CD4-positive, alpha-beta T cell treated with Interleukin-21 for 1 hour (primary cell): Measurements from ENCODE around the gene GRIN3B.

ENCODE experiments used
- DNase-seq: peaks from one replicate; pipeline ENCODE4 v3.0.0-alpha.2; 2020

The GRIN3B gene

DNA sequence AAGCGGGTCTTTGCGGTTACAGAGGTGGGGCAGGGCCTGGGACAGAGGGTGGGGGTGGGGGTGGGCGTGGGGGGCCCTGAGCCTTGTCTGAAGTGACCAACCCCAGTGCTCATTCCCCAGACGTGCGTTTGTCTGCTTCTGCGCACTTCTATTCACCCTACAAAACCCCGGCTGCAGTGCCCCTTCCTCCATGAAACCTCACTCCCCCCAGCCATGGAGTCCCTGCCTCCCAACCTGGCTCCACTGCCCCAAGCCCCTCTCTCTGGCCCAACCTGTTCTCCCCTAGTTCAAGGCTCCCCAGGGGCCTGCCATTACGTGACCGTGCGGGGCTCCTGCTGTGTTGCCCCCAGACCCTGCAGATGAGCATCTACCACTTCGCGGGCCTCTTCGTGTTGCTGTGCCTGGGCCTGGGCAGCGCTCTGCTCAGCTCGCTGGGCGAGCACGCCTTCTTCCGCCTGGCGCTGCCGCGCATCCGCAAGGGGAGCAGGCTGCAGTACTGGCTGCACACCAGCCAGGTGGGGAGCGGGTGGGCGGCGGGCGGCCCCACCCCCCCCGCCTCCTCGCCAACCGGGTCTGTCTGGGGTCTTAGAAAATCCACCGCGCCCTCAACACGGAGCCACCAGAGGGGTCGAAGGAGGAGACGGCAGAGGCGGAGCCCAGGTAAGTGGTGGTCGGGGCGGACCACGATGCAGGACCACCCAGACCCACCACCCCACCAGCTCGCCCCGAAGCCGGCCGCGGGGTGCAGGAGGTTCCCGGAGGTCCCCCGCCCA is 8.2 kb downstream of the GRIN3B start:
- no peak for DNase-seq

DNA sequence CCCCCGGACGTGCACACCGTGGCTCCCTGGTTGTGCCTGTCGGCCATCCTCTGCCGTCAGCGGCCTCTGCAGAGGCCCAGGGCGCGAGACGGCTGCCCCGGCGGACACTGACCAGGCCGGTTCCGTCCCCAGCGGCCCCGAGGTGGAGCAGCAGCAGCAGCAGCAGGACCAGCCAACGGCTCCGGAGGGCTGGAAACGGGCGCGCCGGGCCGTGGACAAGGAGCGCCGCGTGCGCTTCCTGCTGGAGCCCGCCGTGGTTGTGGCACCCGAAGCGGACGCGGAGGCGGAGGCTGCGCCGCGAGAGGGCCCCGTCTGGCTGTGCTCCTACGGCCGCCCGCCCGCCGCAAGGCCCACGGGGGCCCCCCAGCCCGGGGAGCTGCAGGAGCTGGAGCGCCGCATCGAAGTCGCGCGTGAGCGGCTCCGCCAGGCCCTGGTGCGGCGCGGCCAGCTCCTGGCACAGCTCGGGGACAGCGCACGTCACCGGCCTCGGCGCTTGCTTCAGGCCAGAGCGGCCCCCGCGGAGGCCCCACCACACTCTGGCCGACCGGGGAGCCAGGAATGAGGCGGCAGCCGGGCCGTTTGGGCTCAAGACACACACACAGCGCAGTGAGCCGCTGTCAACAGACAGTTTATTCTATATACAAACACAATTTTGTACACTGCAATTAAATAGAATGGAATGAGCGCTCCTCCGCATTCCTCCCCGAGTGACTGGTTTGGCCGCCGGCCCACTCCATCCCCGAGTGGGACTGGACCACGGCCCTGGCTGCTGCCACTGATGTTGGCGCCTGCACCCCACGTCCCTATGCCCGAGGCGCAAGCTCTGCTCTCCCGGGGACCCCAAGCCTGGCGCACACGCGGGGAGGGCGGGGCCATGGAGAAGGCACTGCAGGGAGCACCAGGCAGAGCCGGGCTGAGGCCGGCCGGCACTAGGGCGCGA is 9.1 kb downstream of the GRIN3B start:
- DNase-seq = no peak

DNA sequence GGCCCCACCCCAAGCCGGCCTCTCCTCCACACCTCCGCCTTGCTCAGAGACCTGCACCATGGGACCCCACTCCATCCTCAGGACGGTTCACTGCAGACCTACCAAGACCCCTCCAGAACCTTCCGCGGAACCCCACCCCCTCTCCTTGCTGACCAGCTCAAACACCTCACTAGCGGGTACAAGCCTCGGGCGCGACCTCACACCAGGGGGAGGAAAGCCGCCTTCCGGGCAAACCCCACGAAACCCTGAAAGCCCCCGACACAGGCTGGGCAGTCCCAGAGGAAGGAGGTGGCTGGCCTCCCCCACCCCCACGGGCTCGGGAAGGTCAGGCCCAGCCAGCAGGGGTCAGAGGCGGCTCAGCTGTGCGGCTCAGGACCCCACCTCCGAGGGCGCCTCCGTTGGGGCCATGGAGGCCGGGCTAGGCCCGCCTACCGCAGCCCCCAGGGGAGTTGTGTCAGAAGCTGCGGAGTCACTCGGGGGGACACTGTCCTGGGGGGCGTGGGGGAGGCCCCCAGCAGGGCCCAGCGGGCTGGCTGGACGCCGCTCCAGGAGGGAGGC is 9.8 kb downstream of the GRIN3B start:
- no peak for DNase-seq

- DNase-seq = no peak
Observed at GRCh38 chr19:1010586-1011510, 10.6 kb downstream of the GRIN3B start.

GRCh38 chr19:1011831-1012333 is 11.7 kb downstream of the GRIN3B start:
- DNase-seq = no peak

GRCh38 chr19:1012334-1012733 is 12.1 kb downstream of the GRIN3B start:
- no peak for DNase-seq

- DNase-seq = no peak
Observed at GRCh38 chr19:1013218-1013617, 13.0 kb downstream of the GRIN3B start.

GRCh38 chr19:1014161-1015060 is 14.2 kb downstream of the GRIN3B start:
- no peak for DNase-seq

GRCh38 chr19:1015061-1015781 is 15.0 kb downstream of the GRIN3B start:
- DNase-seq = no peak

GRCh38 chr19:1015782-1016646 is 15.8 kb downstream of the GRIN3B start:
- no peak for DNase-seq

DNA sequence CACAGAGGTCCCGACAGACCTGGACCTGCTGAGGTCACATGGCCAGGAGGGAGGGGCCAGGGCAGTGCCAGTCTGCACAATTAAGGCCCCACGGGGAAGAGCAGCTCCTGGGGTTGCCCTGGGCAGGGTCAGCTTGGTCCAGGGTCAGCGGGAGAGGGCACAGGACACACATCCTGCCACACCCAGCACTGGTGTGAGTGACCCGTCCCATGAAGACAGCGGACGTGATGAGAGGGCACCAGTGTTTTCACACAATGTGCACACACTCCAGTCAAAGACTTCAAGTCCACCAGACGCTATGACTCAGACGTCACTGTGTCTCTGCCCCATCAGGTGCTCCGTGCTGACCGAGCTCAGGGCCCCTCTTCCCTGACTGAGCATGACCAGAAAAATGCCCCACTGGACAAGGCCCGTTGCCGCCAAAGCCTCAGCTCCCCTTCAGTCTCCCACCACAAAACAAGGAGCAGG is 16.5 kb downstream of the GRIN3B start:
- no peak for DNase-seq

- DNase-seq = no peak
Observed at GRCh38 chr19:1017115-1017905, 17.1 kb downstream of the GRIN3B start.

GRCh38 chr19:1017906-1018305 is 17.7 kb downstream of the GRIN3B start:
- DNase-seq = no peak

DNA sequence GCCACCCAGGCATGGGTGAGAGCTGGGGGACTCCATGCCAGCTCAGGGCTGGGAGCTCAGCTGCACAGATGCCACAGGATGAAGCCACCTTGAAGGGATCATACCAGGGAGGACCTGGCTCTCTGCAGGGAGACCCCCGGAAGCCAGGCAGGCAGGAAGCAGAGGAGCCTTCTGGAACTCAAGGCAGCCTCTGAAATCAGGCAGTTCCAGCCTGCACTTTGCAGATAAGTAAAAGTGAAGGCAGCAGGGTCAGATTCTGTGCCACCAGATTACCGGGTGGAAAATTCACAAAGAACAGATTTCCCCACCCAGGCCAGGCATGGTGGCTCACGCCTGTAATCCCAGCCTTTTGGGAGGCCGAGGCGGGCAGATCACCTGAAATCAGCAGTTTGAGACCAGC is 18.2 kb downstream of the GRIN3B start:
- DNase-seq = no peak

GRCh38 chr19:1018932-1019615 is 18.9 kb downstream of the GRIN3B start:
- DNase-seq = no peak

DNA sequence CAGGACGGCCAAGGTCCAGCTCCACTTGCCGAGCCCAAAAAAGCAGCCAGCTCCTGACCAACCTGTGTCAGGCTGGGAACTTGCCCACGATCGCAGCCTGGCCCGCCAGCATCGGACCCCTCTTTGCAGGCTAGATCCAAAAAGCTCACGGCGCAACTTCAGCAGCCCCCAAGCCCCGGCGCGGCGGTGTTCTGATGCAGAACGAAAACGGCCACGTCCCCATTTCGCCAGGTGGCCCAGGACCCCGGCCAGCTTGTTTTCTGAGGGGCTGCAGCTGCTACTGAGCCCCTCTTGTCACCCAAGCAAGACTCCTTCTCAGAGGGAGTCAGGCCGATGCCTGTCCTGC is 19.4 kb downstream of the GRIN3B start:
- no peak for DNase-seq

DNA sequence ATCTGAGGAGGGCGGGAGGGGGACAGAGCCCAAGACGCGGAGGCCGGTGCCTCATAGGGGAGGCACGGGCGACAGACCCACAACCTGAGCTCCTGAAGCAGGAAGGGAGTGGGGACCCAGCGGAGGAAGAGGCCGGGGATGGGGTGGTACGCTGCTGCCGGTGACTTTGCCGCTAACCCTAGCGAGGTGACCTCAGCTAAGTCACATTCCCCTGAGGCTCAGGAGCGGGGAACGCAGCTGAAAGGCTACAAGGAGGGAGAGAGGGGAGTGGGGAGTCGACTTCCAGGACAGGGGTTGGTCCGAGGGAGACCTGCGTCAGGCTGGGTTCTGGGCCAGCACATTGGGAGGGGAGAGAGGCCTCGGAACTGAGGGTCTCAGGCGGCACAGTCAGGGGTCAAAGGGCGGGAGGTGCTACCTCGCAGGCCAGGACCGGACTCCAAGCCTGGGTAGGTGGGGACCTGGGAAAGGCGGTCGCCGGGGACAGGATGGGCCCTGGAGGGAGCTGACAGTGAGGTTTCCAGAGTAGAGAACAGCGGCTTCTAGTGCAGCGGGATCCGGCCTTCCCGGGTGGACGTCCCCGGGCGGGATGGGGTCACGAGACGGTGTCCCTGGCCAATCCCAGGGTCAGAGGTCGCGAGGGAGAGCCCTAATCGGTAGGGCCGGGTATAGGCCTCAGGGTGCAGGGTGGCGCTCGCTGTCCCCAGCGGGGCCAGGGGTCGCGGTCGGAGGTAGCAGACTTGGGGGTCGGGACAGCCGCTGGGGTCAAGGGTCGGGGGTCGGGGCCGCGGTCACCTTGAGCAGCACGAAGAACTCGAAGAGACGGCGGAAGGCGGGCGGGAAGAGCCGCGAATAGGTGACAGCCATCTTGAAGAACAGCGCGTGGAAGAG is 20.0 kb downstream of the GRIN3B start:
- DNase-seq = no peak
